SK-N-SH (cell line): Measurements from ENCODE around the gene ITPRID2.

Experiments used
- GATA2 ChIP-seq: sonication (generic); formaldehyde crosslinking; IDR thresholded peaks from 2 replicates; pipeline ENCODE4 v1.5.0; 2020; ENCODE audit warnings: mild to moderate bottlenecking, missing genetic modification reagents
- POLR2AphosphoS5 ChIP-seq: IDR thresholded peaks from 2 replicates; pipeline ENCODE4 v1.6.1; 2012; ENCODE audit warnings: low read depth, low read length

DNA sequence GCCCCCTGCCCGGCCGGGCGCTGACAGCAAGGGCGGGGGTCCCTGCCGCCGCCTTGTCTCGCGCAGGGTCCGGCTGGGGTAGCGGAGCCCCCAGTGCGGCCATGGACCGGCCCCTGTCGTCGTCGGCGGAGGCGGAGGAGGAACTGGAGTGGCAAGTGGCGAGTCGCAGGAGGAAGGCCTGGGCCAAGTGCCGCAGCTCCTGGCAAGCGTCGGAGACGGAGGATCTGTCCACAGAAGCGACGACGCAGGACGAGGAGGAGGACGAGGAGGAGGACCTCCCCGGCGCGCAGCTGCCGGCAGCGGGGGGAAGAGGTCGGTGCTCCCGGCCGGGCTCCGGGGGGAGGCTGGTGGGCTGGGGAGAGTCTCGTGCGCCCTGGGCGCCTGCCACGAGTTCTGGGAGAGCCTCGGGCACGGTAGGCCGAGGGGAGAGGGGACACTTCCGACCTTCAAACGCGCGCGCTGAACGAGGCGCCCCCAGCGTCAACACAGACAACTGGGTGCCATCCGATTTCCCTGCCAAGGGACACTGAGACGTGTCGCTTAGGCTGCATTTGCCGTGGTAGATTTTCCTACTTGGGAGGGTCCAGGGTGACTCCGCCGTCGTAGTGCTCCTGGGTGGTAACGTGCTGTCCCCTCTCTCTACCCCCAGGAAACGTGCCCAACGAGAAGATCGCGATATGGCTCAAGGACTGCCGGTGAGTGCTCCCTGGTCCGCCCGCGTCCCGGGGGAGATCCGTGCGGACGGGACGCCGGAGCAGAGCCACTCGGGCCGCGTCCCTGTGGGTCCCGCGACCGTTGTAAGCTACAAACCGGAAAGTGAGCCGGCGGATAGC lies 652 bp downstream of the ITPRID2 start:
- TF ChIP-seq GATA2 (no peak), POLR2AphosphoS5 (no peak)
